Loucy (cell line): ENCODE measurements around the gene CPEB1.

Experiments used
- EZH2phosphoT487 ChIP-seq: fragments of 200-600 bp; IDR thresholded peaks from 2 replicates; pipeline ENCODE4 v1.6.1; 2018; ENCODE audit warnings: antibody characterized with exemption, mild to moderate bottlenecking, moderate library complexity, borderline replicate concordance
- TF ChIP-seq, protein P1 (sequence below): fragments of 200-600 bp; sonication (generic); conservative IDR thresholded peaks from 2 replicates; pipeline ENCODE4 v1.5.1; 2014; ENCODE audit warnings: mild to moderate bottlenecking, antibody characterized with exemption, low read length

- TF ChIP-seq, protein P1, sequence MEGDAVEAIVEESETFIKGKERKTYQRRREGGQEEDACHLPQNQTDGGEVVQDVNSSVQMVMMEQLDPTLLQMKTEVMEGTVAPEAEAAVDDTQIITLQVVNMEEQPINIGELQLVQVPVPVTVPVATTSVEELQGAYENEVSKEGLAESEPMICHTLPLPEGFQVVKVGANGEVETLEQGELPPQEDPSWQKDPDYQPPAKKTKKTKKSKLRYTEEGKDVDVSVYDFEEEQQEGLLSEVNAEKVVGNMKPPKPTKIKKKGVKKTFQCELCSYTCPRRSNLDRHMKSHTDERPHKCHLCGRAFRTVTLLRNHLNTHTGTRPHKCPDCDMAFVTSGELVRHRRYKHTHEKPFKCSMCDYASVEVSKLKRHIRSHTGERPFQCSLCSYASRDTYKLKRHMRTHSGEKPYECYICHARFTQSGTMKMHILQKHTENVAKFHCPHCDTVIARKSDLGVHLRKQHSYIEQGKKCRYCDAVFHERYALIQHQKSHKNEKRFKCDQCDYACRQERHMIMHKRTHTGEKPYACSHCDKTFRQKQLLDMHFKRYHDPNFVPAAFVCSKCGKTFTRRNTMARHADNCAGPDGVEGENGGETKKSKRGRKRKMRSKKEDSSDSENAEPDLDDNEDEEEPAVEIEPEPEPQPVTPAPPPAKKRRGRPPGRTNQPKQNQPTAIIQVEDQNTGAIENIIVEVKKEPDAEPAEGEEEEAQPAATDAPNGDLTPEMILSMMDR, result no peak
- no peak for TF ChIP-seq EZH2phosphoT487
These were observed 25.2 kb downstream of the CPEB1 start for GRCh38 chr15:82621970-82622369.
